Upper lobe of left lung (tissue), 6 donors: ENCODE measurements around the gene PTPRN2. TPM values are rescaled to one million over a fixed set of nuclear protein-coding genes. Genes with fewer than 3 reads are reported as not detected.
A peak's percentile ranks its signal among the peaks of the same experiment; 100 is the strongest.

ENCODE experiments used
- ATAC-seq, 2 donors: fragments of 200-7000 bp; cut with Tn5 transposase; one replicate each; pipeline ENCODE4 v1.9.1; 2022; ENCODE audit warnings: mild to moderate bottlenecking in 2 of 2, moderate library complexity in 2 of 2; ENCODE audit not compliant: low FRiP score in 2 of 2
- DNase-seq, 2 donors: peaks; one replicate each; pipeline ENCODE4 v3.0.0-alpha.2; 2019 to 2020
- H3K27ac ChIP-seq, 4 donors: fragments of 200-600 bp; sonication (generic); one replicate each; pipeline ENCODE4 v1.5.1; 2016 to 2019
- H3K27me3 ChIP-seq, 4 donors: fragments of 200-600 bp; sonication (generic); one replicate each; pipeline ENCODE4 v1.5.1; 2017 to 2019
- H3K36me3 ChIP-seq, 4 donors: fragments of 200-600 bp; sonication (generic); one replicate each; pipeline ENCODE4 v1.5.1; 2016 to 2019
- H3K4me1 ChIP-seq, 4 donors: fragments of 200-600 bp; sonication (generic); one replicate each; pipeline ENCODE4 v1.5.1; 2018 to 2019
- H3K4me3 ChIP-seq, 4 donors: fragments of 200-600 bp; sonication (generic); one replicate each; pipeline ENCODE4 v1.5.1; 2017 to 2019; ENCODE audit warnings: mild to moderate bottlenecking in 2 of 4, moderate library complexity in 1 of 4
- H3K9me3 ChIP-seq, 4 donors: fragments of 200-600 bp; sonication (generic); one replicate each; pipeline ENCODE4 v1.5.1; 2018 to 2019
- EP300 ChIP-seq, 4 donors: sonication (generic); formaldehyde crosslinking; IDR thresholded peaks; one replicate each; pipeline ENCODE4 v1.5.1; 2017; ENCODE audit warnings: antibody characterized with exemption in 4 of 4, control low read depth in 2 of 4
- POLR2A ChIP-seq, 4 donors: fragments of 450-650 bp; IDR thresholded peaks; one replicate each; pipeline ENCODE4 v1.5.1; 2016 to 2017; ENCODE audit warnings: antibody characterized with exemption in 4 of 4, mild to moderate bottlenecking in 2 of 4
- POLR2AphosphoS5 ChIP-seq, 2 donors: sonication (generic); formaldehyde crosslinking; IDR thresholded peaks; one replicate each; pipeline ENCODE4 v1.5.1; 2017; ENCODE audit warnings: antibody characterized with exemption in 2 of 2
- WGBS, 2 donors: methylation state at CpG; one replicate each; pipeline ENCODE4 v1.1.5; 2017 to 2018; 5-methylcytosine and 5-hydroxymethylcytosine counted together
- total RNA-seq, 6 donors: library from RNA; depleted of rRNA in 4 of 6; stranded (reverse); fragments of >200 nt in 4 of 6; gene quantifications; one replicate each; pipeline versions ENCODE4 v1.1.0 to v1.2.1, GENCODE V29; 2016 to 2021
- TF ChIP-seq, protein P1 (sequence below), 6 experiments: fragments of 450-650 bp in 4 of 6; fragments of 200-600 bp in 2 of 6; sonication (generic) in 2 of 6; IDR thresholded peaks; one replicate each; pipeline ENCODE4 v1.5.1; 2016 to 2019; ENCODE audit warnings: antibody characterized with exemption in 6 of 6
- donor health status: DM: no; HTN: no; CAD: no; lungs with moderate emphysema.
- donor health status: DM: no; HTN: yes; CAD: no; lungs with severe emphysema.

Gene PTPRN2
- total RNA-seq, 6 donors from 2014 or later, result 3.3 to 7.9 (median 5.2) TPM

DNA sequence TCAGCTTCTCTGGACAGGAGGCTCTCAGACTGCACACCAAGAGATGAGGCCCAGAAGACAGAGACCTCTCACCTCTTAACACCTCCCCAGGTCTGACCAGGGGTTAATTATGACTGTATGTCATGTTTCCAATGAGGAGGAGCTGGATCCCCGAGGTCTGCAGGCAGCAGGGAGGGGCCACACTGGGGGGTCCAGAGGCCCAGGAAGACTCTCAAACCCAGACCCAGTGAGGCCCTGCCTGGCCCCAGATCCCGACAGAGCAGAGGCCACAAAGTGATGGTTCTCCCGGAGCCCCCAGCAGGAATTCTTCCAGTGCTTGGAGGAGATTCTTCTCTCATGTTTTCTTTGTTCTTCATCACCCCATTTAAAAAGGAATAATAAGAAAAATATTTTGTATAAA is 28.8 kb downstream of the PTPRN2 start:
- no peaks in the 10 kb centered on the region for H3K27me3 ChIP-seq
- no peak overlapping the region for H3K4me3 ChIP-seq
- WGBS, 2 donors, result 65 to 67% methylated on average over 3 of the region's 3 CpGs
- H3K36me3 ChIP-seq, result no peaks in the 10 kb centered on the region
- ATAC-seq (no peak), DNase-seq (no peak)
- no peaks in the 10 kb centered on the region for H3K9me3 ChIP-seq
- H3K4me1 ChIP-seq, result no peaks in the 10 kb centered on the region
- H3K27ac ChIP-seq, result no peak overlapping the region
- no peak for TF ChIP-seq POLR2AphosphoS5 (IDR thresholded peaks at IDR 0.05)
- no peak for TF ChIP-seq POLR2A (IDR thresholded peaks at IDR 0.05)
- TF ChIP-seq, protein P1, sequence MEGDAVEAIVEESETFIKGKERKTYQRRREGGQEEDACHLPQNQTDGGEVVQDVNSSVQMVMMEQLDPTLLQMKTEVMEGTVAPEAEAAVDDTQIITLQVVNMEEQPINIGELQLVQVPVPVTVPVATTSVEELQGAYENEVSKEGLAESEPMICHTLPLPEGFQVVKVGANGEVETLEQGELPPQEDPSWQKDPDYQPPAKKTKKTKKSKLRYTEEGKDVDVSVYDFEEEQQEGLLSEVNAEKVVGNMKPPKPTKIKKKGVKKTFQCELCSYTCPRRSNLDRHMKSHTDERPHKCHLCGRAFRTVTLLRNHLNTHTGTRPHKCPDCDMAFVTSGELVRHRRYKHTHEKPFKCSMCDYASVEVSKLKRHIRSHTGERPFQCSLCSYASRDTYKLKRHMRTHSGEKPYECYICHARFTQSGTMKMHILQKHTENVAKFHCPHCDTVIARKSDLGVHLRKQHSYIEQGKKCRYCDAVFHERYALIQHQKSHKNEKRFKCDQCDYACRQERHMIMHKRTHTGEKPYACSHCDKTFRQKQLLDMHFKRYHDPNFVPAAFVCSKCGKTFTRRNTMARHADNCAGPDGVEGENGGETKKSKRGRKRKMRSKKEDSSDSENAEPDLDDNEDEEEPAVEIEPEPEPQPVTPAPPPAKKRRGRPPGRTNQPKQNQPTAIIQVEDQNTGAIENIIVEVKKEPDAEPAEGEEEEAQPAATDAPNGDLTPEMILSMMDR (IDR thresholded peaks at IDR 0.05), result no peak
- no peak for TF ChIP-seq EP300 (IDR thresholded peaks at IDR 0.05)

DNA sequence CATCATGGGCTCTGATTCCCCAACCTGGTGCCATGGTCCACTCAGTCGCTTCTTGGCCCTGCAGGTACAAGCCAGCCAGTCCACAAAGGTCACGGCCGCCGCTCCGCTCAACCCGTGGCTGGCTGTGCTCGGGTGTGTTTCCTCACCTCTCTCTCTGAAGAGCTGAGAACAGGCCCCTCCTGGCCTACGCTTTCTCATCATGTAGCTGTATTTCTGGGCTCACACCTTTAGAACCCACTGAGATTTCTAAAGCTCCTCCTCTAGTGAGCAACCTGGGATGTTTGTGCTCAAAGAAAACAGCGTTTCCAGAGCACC is 30.2 kb downstream of the PTPRN2 start:
- ATAC-seq (no peak), DNase-seq (no peak)
- no peaks in the 10 kb centered on the region for H3K27me3 ChIP-seq
- no peak overlapping the region for H3K4me3 ChIP-seq
- H3K27ac ChIP-seq, result no peak overlapping the region
- H3K36me3 ChIP-seq, result no peaks in the 10 kb centered on the region
- TF ChIP-seq EP300 (IDR thresholded peaks at IDR 0.05) (no peak), POLR2A (IDR thresholded peaks at IDR 0.05) (no peak)
- H3K9me3 ChIP-seq, result no peaks in the 10 kb centered on the region
- H3K4me1 ChIP-seq, result no peaks in the 10 kb centered on the region
- WGBS, 2 donors, result 87 to 90% methylated on average over 9 of the region's 9 CpGs

DNA sequence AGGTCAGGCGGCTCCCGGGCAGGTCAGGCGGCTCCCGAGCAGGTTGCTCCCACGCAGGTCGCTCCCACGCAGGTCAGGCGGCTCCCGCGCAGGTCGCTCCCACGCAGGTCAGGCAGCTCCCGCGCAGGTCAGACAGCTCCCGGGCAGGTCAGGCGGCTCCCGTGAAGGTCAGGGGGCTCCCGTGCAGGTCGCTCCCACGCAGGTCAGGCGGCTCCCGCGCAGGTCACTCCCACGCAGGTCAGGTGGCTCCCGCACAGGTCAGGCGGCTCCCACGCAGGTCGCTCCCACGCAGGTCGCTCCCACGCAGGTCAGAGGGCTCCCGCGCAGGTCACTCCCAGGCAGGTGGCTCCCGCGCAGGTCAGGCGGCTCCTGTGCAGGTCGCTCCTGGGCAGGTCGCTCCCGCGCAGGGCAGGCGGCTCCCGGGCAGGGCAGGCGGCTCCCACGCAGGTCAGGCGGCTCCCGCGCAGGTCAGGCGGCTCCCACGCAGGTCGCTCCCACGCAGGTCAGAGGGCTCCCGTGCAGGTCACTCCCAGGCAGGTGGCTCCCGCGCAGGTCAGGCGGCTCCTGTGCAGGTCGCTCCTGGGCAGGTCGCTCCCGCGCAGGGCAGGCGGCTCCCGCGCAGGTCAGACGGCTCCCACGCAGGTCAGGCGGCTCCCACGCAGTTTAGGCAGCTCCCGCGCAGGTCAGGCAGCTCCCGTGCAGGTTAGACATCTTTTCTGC is 30.7 kb downstream of the PTPRN2 start:
- DNase-seq (peak in 1 of 2 donors; percentile 79), ATAC-seq (no peak)
- WGBS, 2 donors, result 94 to 95% methylated on average over 18 to 50 of the region's 69 CpGs

DNA sequence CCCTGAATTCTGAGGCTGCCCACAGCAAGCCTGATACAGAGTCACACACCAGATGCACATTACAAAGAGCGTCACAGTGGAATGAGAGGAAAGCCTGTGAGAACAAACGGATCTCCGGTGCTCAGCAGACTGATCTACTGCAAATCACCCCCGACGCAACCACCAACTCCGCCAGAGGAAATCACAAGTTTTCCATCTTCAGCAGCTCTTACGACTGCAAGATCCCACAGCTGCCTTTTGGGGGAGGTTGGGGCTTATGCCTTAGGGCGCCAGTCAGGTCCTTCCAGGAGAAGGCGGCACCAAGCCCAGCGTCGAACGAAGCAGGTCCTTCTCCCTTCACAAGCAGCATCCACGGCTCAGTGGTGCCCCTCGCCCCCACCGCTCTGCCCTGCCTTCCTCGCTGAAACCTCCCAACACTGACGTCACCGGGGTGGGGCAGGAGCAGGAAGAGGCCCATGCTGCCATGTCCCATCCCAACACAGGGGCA is 32.5 kb downstream of the PTPRN2 start:
- H3K4me1 ChIP-seq, result no peaks in the 10 kb centered on the region
- no peak overlapping the region for H3K27ac ChIP-seq
- ATAC-seq, result no peak
- WGBS, 2 donors, result 85 to 90% methylated on average over 17 to 18 of the region's 18 CpGs
- TF ChIP-seq POLR2AphosphoS5 (IDR thresholded peaks at IDR 0.05), result no peak
- no peak for TF ChIP-seq POLR2A (IDR thresholded peaks at IDR 0.05)
- no peak for TF ChIP-seq EP300 (IDR thresholded peaks at IDR 0.05)
- TF ChIP-seq, protein P1 (IDR thresholded peaks at IDR 0.05), result no peak
- H3K36me3 ChIP-seq, result no peaks in the 10 kb centered on the region
- no peak overlapping the region for H3K4me3 ChIP-seq
- no peak for DNase-seq
- no peaks in the 10 kb centered on the region for H3K9me3 ChIP-seq
- no peaks in the 10 kb centered on the region for H3K27me3 ChIP-seq

More for the DNA sequence above, 30.7 kb downstream of the PTPRN2 start:
- no peaks in the 10 kb centered on the region for H3K4me1 ChIP-seq
- H3K9me3 ChIP-seq, result no peaks in the 10 kb centered on the region
- no peaks in the 10 kb centered on the region for H3K36me3 ChIP-seq
- H3K27me3 ChIP-seq, result no peaks in the 10 kb centered on the region
- no peak overlapping the region for H3K4me3 ChIP-seq
- H3K27ac ChIP-seq, result no peak overlapping the region
- TF ChIP-seq POLR2AphosphoS5 (IDR thresholded peaks at IDR 0.05) (no peak), EP300 (IDR thresholded peaks at IDR 0.05) (no peak), POLR2A (IDR thresholded peaks at IDR 0.05) (no peak)
- TF ChIP-seq, protein P1 (IDR thresholded peaks at IDR 0.05), result no peak

DNA sequence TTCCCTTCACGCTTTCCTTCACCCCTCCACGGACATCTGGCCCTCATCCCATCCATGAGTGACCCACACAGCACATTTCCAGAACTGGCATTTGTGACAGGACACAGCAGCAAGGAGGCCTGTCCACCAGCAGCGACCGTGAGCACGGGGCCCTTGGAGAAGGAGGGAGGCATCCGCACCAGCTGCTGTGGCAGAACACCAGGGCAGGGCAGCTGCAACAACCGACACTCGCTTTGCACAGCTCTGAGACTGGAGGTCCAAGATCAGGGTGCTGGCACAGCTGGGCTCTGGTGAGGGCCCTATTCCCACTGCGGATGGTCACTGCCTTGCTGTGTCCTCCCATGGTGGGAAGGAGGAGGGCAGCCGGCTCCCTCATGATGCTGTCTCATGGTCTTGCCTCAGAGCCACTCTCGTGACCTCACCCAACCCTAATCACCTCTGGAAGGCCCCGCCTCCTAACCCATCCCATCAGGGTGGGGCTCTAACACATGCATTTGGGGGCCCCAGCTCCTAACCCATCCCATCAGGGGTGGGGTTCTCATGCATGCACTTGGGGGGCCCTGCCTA is 36.7 kb downstream of the PTPRN2 start:
- ATAC-seq (no peak), DNase-seq (peak in 1 of 2 donors; percentile 65)
- WGBS, 2 donors, result 79 to 88% methylated on average over 5 to 12 of the region's 12 CpGs
- Histone ChIP-seq H3K27ac (no peak overlapping the region), H3K36me3 (no peaks in the 10 kb centered on the region), H3K9me3 (no peaks in the 10 kb centered on the region), H3K4me1 (peaks cover 0 to 12% (median 3%) of the 10 kb centered on the region in 4 donors), H3K4me3 (no peak overlapping the region), H3K27me3 (no peaks in the 10 kb centered on the region)
- TF ChIP-seq POLR2A (IDR thresholded peaks at IDR 0.05) (no peak), EP300 (IDR thresholded peaks at IDR 0.05) (no peak), POLR2AphosphoS5 (IDR thresholded peaks at IDR 0.05) (no peak)
- TF ChIP-seq, protein P1 (IDR thresholded peaks at IDR 0.05), result no peak
